ENCODE results near the gene UBE2A. TPM values are rescaled to one million over a fixed set of nuclear protein-coding genes. Genes with fewer than 3 reads are reported as not detected.

UBE2A gene
- polyA plus RNA-seq (2012; ENCODE audit: insufficient read depth, insufficient read length) = 121 TPM

GRCh38 chrX:119574394-119575266 lies at the start of gene UBE2A:
TSS of gene UBE2A (plus strand) at chrX:119574563. CDS start at chrX:119574712, 149 bp downstream.
- DNase-seq (ENCODE audit: low read depth, low spot score) = peak; percentile 90
- H3K4me3 ChIP-seq (ENCODE audit: low read length) = peak within 1 kb of the TSS; percentile 69

DNA sequence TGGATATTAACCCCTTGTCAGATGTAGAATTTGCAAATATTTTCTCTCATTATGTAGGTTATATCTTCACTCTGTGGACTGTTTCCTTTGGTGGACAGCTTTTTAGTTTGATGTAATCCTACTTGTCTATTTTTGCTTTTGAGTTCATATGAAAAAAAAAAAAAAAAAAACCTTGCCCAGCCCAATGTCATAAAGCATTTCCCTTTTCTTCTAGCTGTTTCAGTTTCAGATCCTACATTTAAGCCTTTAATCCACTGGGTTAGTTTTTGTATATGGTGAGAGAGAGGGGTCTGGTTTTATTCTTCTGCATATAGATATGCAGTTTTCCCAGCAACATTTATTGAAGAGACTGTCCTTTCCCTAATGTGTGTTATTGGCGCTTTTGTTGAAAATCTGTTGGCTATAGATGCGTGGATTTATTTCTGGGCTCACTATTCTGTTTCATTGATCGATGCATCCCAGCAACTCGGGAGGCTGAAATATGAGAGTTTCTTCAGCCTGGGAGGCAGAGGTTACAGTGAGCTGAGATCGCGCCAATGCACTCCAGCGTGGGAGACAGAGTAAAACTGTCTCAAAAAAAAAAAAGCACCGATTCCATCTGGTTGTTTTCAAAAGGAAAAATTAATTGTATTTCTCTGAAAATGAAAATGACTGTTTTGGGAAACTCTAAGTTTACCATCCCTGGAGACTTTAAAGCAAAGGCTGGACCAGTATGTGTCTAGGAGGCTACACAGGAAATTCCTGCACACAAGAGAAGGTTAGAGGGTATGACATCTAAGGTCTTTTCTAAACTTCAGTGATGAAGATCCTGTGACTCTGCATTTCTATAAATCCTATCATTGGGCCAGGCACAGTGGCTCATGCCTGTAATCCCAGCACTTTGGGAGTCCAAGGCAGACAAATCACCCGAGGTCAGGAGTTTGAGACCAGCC lies 44.8 kb upstream of the UBE2A start:
- H3K4me3 ChIP-seq (ENCODE audit: low read length) = no peak overlapping the region
- DNase-seq (ENCODE audit: low read depth, low spot score) = no peak

DNA sequence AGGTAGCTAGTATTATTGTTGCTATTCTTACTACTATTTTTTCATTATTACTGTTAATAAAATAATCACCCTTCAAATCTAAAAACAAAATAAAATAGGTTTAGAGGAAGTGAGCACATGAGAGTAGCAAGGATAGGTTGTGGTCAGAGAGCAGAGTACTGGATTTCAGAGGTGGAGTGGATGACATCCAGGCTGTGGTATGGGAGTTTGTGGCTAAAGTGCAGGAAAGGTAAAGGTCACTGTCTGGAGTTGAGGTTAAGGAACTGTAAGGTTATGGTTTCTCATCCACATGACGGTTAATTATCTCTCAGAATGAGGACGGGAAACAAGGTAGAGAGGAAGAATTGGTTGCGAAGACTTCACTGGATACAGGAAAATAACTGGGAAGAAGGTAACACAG lies 36.9 kb upstream of the UBE2A start:
- no peak overlapping the region for H3K4me3 ChIP-seq (ENCODE audit: low read length)
- no peak for DNase-seq (ENCODE audit: low read depth, low spot score)

- no peak overlapping the region for H3K4me3 ChIP-seq (ENCODE audit: low read length)
- peak; percentile 4 for DNase-seq (ENCODE audit: low read depth, low spot score)
Measured at GRCh38 chrX:119539872-119540271, 34.5 kb upstream of the UBE2A start.

- H3K4me3 ChIP-seq (ENCODE audit: low read length) = no peak overlapping the region
- no peak for DNase-seq (ENCODE audit: low read depth, low spot score)
Measured at GRCh38 chrX:119541188-119541587, 33.2 kb upstream of the UBE2A start.

DNA sequence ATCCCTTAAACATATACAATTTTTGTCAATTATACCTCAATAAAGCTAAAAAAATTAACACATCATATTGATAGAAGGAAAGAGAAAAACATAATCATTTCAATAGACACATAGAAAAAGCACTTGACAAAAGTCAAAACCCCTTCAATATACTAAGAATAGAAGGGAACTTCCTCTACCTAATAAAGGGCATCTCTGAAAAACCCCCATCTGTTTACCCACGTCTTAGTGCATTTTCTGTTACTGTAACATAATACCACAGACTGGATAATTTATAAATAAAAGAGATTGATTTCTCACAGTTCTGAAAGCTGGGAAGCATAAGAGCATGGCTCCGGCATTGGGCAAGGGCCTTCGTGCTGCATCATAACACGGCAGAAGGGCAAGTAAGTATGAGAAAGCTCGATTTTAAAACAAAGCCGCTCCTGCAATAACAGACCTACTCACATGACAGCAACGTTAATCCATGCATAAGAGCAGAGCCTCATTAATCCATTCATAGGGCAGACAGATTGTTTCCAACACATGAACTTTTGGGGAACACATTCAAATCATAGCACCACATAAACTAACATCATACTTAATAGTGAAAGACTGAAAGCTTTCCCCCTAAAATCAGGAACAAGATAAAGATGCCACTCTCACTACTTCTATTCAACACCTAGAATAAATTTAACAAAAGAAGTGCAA lies 24.9 kb upstream of the UBE2A start:
- no peak for DNase-seq (ENCODE audit: low read depth, low spot score)
- H3K4me3 ChIP-seq (ENCODE audit: low read length) = no peak overlapping the region

GRCh38 chrX:119552508-119552907 lies 21.9 kb upstream of the UBE2A start:
- DNase-seq (ENCODE audit: low read depth, low spot score) = no peak
- H3K4me3 ChIP-seq (ENCODE audit: low read length) = no peak overlapping the region

GRCh38 chrX:119565107-119565663 lies 9.2 kb upstream of the UBE2A start, which contains the start of gene STEEP1:
TSS of gene STEEP1 (minus strand) at chrX:119565409. CDS start at chrX:119565355, 54 bp downstream.
- DNase-seq (ENCODE audit: low read depth, low spot score) = peak; percentile 93
- H3K4me3 ChIP-seq (ENCODE audit: low read length) = peak within 1 kb of the TSS; percentile 72

- no peak overlapping the region for H3K4me3 ChIP-seq (ENCODE audit: low read length)
- DNase-seq (ENCODE audit: low read depth, low spot score) = no peak
Measured at GRCh38 chrX:119570351-119570835, 4.0 kb upstream of the UBE2A start.

- H3K4me3 ChIP-seq (ENCODE audit: low read length) = peak overlapping the region; percentile 69
- DNase-seq (ENCODE audit: low read depth, low spot score) = no peak
Measured at GRCh38 chrX:119573222-119573621, 1.1 kb upstream of the UBE2A start.

- peak; percentile 6 for DNase-seq (ENCODE audit: low read depth, low spot score)
- peak overlapping the region; percentile 69 for H3K4me3 ChIP-seq (ENCODE audit: low read length)
Measured at GRCh38 chrX:119573840-119574393, 446 bp upstream of the UBE2A start.

DNA sequence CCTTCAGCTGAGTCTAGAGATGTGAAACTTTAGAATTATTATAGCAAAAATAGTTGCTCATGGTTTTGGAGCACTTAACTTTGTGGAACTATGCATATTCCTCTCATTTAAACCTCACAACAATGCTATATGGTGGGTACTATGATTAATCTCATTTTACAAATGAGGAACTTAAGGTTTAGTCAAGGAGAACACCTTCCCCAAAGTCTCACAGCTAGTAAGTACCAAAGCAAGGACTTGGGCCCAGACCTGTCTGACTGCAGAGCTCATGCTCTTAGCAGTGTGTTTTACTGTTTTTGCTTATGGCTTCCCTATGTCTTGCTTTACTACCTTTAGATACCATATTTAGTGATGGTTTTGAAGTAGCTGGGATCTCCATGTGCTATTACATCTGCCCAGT lies 5.1 kb downstream of the UBE2A start:
- no peak for DNase-seq (ENCODE audit: low read depth, low spot score)
- H3K4me3 ChIP-seq (ENCODE audit: low read length) = no peak overlapping the region

DNA sequence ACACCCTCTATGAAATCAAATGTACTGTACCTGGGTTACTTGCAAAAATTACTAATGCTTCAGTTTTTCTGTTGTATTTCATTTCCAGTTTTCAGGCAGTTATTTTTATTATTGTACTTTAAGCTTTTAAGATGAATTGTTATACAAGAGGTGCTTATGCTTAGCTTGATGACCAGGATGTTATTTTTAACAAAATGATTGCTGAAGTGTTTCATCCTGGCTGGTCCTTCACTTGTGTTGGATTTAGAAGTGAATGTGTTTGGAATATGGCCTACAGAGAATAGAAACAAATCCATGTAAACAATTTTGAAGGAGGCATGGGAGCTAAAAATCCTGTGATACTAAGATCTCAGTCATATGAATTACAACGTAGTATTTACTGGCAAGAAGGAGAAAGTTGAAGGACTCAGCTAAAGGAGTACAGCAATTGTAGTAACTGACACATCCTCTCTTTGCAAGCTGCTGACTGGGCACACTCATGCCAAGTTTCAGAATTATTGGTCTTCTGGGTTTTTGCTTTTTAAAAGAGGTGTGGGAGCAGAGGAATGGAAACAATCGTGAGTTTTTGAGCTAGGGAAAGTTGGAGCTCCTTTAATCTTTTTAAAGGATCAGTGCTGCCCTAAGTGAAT lies 9.2 kb downstream of the UBE2A start:
- no peak overlapping the region for H3K4me3 ChIP-seq (ENCODE audit: low read length)
- no peak for DNase-seq (ENCODE audit: low read depth, low spot score)

GRCh38 chrX:119589810-119590209 lies 15.4 kb downstream of the UBE2A start:
- no peak overlapping the region for H3K4me3 ChIP-seq (ENCODE audit: low read length)
- DNase-seq (ENCODE audit: low read depth, low spot score) = no peak

DNA sequence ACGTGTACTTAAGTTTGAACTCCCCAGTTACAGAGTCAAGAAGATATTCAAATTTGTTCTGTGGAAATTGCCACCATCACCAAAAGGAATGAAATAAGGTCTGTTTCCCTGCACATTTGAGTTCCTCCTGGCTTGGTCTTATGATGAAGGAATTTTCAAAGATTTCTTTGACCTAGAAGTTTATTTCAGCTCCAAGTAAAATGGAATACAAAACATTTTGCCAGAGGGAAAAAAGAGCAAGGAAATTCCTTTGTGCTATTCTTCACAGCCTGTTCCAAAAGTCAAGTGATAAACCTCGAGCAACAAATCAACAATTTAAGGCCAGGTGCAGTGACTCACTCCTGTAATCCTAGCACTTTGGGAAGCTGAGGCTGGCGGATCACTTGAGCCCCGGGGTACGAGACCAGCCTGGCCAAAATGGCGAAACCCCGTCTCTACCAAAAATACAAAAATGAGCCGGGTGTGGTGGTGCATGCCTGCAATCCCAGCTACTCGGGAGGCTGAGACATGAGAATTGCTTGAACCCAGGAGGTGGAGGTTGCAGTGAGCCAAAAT lies 28.4 kb downstream of the UBE2A start:
- H3K4me3 ChIP-seq (ENCODE audit: low read length) = no peak overlapping the region
- DNase-seq (ENCODE audit: low read depth, low spot score) = no peak

DNA sequence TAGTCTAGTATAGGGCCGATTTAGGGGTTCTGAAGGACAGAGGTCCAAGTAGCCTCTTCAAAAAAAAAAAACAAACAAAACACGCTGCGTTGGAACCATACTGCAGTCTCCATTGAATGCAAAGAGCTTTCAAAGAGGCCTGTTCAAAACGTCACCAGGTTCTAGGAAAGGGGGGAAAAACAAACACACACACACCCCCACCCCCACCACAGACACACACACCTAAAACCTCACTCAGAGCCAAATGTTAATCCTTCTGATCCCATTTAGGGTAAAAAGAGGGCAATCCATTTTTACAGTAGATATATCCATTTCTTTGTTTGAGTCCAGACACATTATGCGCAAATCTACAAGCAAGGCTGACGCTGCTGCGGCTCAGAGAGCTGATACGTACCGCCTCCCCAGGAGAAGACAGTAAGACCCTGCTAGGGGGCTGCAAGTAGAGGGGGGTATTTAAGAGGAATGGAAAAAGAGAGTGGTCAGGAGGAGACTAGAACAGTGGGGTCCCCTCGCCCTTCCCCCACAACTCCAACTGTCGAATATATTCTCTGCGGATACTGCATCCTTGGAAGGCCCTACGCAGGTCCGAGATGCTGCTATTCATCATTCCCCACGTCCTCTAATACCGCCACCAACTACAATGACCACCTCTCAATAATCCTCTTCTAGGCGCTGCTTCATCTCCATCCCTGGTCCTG lies 30.6 kb downstream of the UBE2A start:
- H3K4me3 ChIP-seq (ENCODE audit: low read length) = peak overlapping the region; percentile 79
- no peak for DNase-seq (ENCODE audit: low read depth, low spot score)

All from Jurkat, Clone E6-1 (cell line).